PC-9 (cell line): ENCODE data around the gene TMEM116.

Source experiments
- EZH2 ChIP-seq: fragments of 200-600 bp; sonication (generic); IDR thresholded peaks from 2 replicates; pipeline ENCODE4 v1.8.0; 2017; ENCODE audit warnings: antibody characterized with exemption, low read depth
- TF ChIP-seq, protein P1 (sequence below): fragments of 200-600 bp; sonication (generic); conservative IDR thresholded peaks from 2 replicates; pipeline ENCODE4 v1.6.1; 2017; ENCODE audit warnings: mixed run types, antibody characterized with exemption, mild to moderate bottlenecking, moderate library complexity

- TF ChIP-seq, protein P1, sequence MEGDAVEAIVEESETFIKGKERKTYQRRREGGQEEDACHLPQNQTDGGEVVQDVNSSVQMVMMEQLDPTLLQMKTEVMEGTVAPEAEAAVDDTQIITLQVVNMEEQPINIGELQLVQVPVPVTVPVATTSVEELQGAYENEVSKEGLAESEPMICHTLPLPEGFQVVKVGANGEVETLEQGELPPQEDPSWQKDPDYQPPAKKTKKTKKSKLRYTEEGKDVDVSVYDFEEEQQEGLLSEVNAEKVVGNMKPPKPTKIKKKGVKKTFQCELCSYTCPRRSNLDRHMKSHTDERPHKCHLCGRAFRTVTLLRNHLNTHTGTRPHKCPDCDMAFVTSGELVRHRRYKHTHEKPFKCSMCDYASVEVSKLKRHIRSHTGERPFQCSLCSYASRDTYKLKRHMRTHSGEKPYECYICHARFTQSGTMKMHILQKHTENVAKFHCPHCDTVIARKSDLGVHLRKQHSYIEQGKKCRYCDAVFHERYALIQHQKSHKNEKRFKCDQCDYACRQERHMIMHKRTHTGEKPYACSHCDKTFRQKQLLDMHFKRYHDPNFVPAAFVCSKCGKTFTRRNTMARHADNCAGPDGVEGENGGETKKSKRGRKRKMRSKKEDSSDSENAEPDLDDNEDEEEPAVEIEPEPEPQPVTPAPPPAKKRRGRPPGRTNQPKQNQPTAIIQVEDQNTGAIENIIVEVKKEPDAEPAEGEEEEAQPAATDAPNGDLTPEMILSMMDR: no peak
- no peak for TF ChIP-seq EZH2
Measured at GRCh38 chr12:112007945-112008344, 5.0 kb downstream of the TMEM116 start.
